Omental fat pad (tissue), 4 donors: ENCODE data around the gene CAPN5. TPM values are rescaled to one million over a fixed set of nuclear protein-coding genes. Genes with fewer than 3 reads are reported as not detected.

Experiments used
- ATAC-seq: fragments of 150-250 bp; one replicate; pipeline ENCODE4 v1.9.1; 2016; ENCODE audit warnings: mild to moderate bottlenecking, moderate library complexity; ENCODE audit not compliant: low FRiP score
- DNase-seq: peaks from one replicate; pipeline ENCODE4 v3.0.0-alpha.2; 2019; ENCODE audit warnings: low spot score
- total RNA-seq, 4 donors: library from RNA; depleted of rRNA; stranded (reverse); fragments of >200 nt; gene quantifications; one replicate each; pipeline ENCODE4 v1.1.0, GENCODE V29; 2016
- TF ChIP-seq, protein P1 (sequence below), 3 donors: fragments of 450-650 bp; IDR thresholded peaks; one replicate each; pipeline ENCODE4 v1.5.1; 2016 to 2017; ENCODE audit warnings: antibody characterized with exemption in 3 of 3, mild to moderate bottlenecking in 3 of 3, moderate library complexity in 2 of 3

CAPN5 gene
- total RNA-seq, 4 donors from 2014 or later: 3.3 to 8.5 (median 4.7) TPM

DNA sequence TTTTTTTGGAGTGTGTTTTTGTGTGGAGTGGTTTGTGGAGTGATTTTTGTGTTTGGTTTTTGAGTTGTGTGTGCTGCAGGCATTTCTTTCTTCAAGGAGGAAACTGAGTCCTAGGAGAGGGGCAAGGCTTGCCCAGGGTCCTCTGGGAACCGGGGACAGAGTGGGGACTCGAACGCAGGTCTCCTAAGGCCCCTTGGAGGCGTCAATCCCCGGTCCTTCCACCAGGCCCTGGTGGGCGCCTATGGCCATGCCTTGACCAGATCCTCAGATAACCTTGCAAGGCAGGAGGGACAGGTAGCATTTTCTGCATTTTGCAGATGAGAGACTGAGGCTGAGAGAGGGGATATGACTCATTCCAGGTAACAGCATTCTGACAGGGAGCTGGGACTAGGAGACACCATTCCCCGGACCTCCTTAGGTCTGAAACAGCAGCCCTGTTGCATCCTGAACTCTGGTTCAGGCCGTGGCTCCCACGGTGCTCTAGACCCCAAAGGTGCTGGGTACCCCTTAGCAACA lies 100.4 kb downstream of the CAPN5 start:
- TF ChIP-seq, protein P1, sequence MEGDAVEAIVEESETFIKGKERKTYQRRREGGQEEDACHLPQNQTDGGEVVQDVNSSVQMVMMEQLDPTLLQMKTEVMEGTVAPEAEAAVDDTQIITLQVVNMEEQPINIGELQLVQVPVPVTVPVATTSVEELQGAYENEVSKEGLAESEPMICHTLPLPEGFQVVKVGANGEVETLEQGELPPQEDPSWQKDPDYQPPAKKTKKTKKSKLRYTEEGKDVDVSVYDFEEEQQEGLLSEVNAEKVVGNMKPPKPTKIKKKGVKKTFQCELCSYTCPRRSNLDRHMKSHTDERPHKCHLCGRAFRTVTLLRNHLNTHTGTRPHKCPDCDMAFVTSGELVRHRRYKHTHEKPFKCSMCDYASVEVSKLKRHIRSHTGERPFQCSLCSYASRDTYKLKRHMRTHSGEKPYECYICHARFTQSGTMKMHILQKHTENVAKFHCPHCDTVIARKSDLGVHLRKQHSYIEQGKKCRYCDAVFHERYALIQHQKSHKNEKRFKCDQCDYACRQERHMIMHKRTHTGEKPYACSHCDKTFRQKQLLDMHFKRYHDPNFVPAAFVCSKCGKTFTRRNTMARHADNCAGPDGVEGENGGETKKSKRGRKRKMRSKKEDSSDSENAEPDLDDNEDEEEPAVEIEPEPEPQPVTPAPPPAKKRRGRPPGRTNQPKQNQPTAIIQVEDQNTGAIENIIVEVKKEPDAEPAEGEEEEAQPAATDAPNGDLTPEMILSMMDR (IDR thresholded peaks at IDR 0.05): no peak

GRCh38 chr11:77167791-77168190 lies 101.0 kb downstream of the CAPN5 start:
- DNase-seq: no peak
- TF ChIP-seq, protein P1 (IDR thresholded peaks at IDR 0.05): no peak
- ATAC-seq: no peak

More for the DNA sequence above, 100.4 kb downstream of the CAPN5 start:
- no peak for DNase-seq
- no peak for ATAC-seq

DNA sequence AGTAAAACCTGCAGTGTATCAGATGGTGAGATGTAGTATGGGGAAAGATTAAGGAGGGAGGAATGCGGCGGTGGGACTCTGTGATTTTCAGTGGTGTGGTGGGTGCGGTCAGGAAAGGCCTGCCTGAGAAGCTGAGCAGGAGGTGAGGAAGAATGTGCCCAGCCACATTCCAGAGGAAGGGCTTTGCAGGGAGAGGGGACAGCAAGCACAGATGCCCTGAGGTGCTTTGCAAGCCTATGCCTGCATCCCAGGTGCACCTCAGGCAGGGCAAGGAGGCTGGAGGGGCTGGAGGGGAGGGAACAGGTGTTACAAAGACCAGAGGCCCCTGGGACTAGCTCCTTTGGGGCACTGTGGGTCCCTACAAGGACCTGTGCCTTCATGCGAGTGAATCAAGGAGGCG lies 103.3 kb downstream of the CAPN5 start:
- DNase-seq: no peak
- TF ChIP-seq, protein P1 (IDR thresholded peaks at IDR 0.05): no peak
- ATAC-seq: no peak

DNA sequence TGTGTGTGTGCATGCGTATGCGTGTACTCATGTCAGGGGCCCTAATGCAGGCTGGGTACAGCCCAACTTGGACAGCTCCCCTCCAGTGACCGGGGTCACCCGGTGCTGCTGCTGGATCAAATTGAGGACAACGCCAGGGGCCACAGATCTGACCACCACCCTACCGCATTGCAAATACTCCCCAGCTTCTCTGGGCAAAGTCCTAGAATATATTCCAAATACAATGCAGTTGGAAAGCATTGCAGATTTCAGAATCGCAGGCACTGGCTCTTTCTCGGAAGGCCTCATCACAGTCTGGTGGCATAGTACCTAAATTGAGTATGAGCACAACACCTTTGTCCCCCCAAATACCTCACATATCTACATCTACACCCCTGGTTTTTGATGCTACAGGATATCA lies 104.5 kb downstream of the CAPN5 start:
- DNase-seq (no peak), ATAC-seq (no peak)
- TF ChIP-seq, protein P1 (IDR thresholded peaks at IDR 0.05): no peak

DNA sequence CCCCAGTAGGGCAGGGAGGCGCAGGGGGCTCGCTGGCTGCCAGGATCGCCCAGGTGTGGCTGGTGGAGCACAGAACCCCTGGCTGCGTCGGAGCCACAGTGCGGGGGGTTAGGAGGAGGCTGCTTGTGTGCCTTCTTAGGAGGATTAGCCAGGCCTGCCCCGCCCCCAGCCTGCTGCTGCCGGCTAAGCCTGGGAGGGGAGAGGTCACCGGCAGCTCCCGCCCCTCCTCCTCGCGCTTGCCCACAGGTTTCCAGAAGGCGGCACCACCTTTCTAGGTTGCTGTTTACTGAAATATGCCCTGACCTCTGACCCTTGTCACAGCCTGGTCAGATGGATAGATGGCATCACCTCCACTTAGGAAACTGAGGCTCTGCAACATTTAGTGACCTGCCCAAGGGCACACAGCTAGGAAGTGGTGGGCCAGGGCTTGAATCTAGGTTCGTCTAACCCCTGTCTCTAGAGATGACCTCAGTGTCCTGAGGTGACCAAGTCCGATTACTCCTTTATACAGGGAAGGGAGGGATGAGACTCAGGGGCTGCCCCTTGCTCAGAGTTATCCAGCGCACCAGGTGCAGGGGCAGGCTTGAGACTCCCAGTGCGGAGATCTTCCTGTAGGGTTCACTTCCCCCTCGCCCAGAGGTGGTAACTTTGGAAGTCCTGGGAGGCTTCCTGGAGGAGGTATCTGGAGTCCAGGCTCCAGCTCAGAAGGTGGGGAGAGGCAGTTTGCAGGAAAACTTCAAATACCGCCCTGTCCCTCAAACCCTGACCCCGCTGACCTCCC lies 105.3 kb downstream of the CAPN5 start:
- DNase-seq (no peak), ATAC-seq (no peak)
- TF ChIP-seq, protein P1 (IDR thresholded peaks at IDR 0.05): no peak

GRCh38 chr11:77172666-77172982 lies 105.9 kb downstream of the CAPN5 start:
- DNase-seq: no peak
- TF ChIP-seq, protein P1 (IDR thresholded peaks at IDR 0.05): no peak
- ATAC-seq: no peak

DNA sequence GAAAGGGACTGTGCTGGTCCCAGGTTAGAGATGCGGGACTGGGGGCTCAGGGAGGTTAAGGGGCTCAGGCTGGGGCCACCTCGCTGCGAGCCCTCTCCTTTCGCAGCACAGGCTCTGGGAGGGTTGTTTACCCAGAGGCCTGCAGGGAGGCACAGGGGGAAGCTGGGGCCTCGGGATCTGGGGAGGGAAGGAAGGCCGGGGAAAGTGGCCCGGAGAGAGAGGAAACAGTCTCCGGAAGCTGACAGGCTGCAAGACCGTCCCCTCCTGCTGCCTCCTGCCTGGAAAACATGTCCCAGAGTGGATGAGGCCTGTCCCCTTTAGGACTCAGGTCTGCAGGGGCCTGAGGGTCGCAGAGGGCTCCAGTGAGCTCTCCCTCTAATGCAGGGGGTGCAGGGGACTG lies 106.7 kb downstream of the CAPN5 start:
- DNase-seq: no peak
- TF ChIP-seq, protein P1 (IDR thresholded peaks at IDR 0.05): no peak
- ATAC-seq: no peak
